HepG2 (cell line): ENCODE measurements around the gene HOXA5. TPM values are rescaled to one million over a fixed set of nuclear protein-coding genes. Genes with fewer than 3 reads are reported as not detected.

Experiments
- ATAC-seq: fragments of 200-7000 bp; cut with Tn5 transposase; 3 replicates; pipeline ENCODE4 v1.9.1; 2020; ENCODE audit warnings: mild to moderate bottlenecking, moderate library complexity
- BruUV-seq: library from RNA; stranded (reverse); fragments of 400-500 nt; replicated peaks from 2 replicates; lab custom pipeline; 2021; lab: Mats Ljungman, UMichigan
- CTCF ChIA-PET: fragments of 300-600 bp; formaldehyde crosslinking; extraction: SDS; loops from one replicate; lab custom pipeline; 2021; ENCODE audit warnings: low total read pairs, inconsistent platforms, low intra/inter-chr PET ratio; lab: Yijun Ruan, JAX
- POLR2A ChIA-PET: fragments of 350-600 bp; sonication (Branson Sonifier 250); formaldehyde crosslinking; loops from one replicate; lab custom pipeline; 2020; ENCODE audit warnings: antibody characterized with exemption, inconsistent platforms; lab: Yijun Ruan, JAX
- DNase-seq: peaks from one replicate; pipeline ENCODE4 v3.0.0-alpha.2; 2015; ENCODE audit warnings: low spot score
- FAIRE-seq: peaks from 3 replicates; lab custom pipeline; 2011; peaks lifted over from hg19 to GRCh38; lab: Jason Lieb, UNC
- H2AFZ ChIP-seq: one replicate; pipeline ENCODE4 v1.6.1; 2011; ENCODE audit warnings: low read length, inconsistent platforms
- H3K27ac ChIP-seq: fragments of 300-600 bp; 3 replicates; pipeline ENCODE4 v1.8.0; 2011; ENCODE audit warnings: mixed run types, mild to moderate bottlenecking, mixed read lengths, low read length, inconsistent platforms; ENCODE audit not compliant: insufficient read depth; ENCODE audit errors: extremely low read length
- H3K27me3 ChIP-seq, 2 experiments: fragments of 200-600 bp in 1 of 2; 2 replicates in 1 of 2; 3 replicates in 1 of 2; pipeline versions ENCODE4 v1.6.0 to v1.8.0; 2011; ENCODE audit warnings: low read length in 2 of 2, mild to moderate bottlenecking in 2 of 2, moderate library complexity in 2 of 2, inconsistent platforms in 1 of 2; ENCODE audit not compliant: insufficient read depth in 2 of 2, control insufficient read depth in 1 of 2
- H3K36me3 ChIP-seq, 2 experiments: fragments of 200-600 bp in 1 of 2; replicated peaks in 1 of 2; 2 replicates in 1 of 2; 3 replicates in 1 of 2; pipeline versions ENCODE4 v1.5.1 to v1.8.0; 2011; ENCODE audit warnings: low read length in 2 of 2, inconsistent platforms in 1 of 2; ENCODE audit not compliant: insufficient read depth in 2 of 2, control insufficient read depth in 1 of 2
- H3K4me1 ChIP-seq: 2 replicates; pipeline ENCODE4 v1.5.1; 2012; ENCODE audit warnings: low read length, inconsistent platforms; ENCODE audit not compliant: insufficient read depth
- H3K4me2 ChIP-seq: 2 replicates; pipeline ENCODE4 v1.6.0; 2011; ENCODE audit warnings: low read depth, low read length, inconsistent platforms
- H3K4me3 ChIP-seq, 3 experiments: fragments of 200-600 bp in 1 of 3; sonication (generic), shearing (Covaris generic) in 1 of 3; replicated peaks in 1 of 3; 2 replicates each; pipeline ENCODE4 v1.5.1; 2011 to 2016; ENCODE audit warnings: low read length in 3 of 3, inconsistent platforms in 2 of 3, low read depth in 2 of 3, mild to moderate bottlenecking in 2 of 3, control low read depth in 1 of 3, mixed read lengths in 1 of 3; ENCODE audit not compliant: insufficient read depth in 1 of 3
- H3K79me2 ChIP-seq: one replicate; pipeline ENCODE4 v1.6.1; 2011; ENCODE audit warnings: low read length, inconsistent platforms; ENCODE audit not compliant: insufficient read depth
- H3K9ac ChIP-seq: 2 replicates; pipeline ENCODE4 v1.6.0; 2011; ENCODE audit warnings: mild to moderate bottlenecking, low read depth, low read length, inconsistent platforms; ENCODE audit not compliant: insufficient read depth
- H3K9me3 ChIP-seq: 2 replicates; pipeline ENCODE4 v1.5.1; 2012; ENCODE audit warnings: mild to moderate bottlenecking, low read length
- H4K20me1 ChIP-seq: 2 replicates; pipeline ENCODE4 v1.6.0; 2011; ENCODE audit warnings: inconsistent platforms, mild to moderate bottlenecking, low read length, moderate library complexity; ENCODE audit not compliant: insufficient read depth
- FIP1L1 ChIP-seq: fragments of 200-400 bp; formaldehyde crosslinking; IDR thresholded peaks from 2 replicates; pipeline ENCODE4 v1.6.1; 2018; ENCODE audit warnings: low read depth, mild to moderate bottlenecking, low read length, moderate library complexity, borderline replicate concordance; ENCODE audit not compliant: insufficient read depth
- SRSF1 ChIP-seq: fragments of 200-400 bp; formaldehyde crosslinking; optimal IDR thresholded peaks from 2 replicates; pipeline ENCODE3; 2017; ENCODE audit warnings: mild to moderate bottlenecking, low read depth, low read length, moderate library complexity
- ZBTB7B ChIP-seq: sonication (generic); formaldehyde crosslinking; IDR thresholded peaks from 2 replicates; pipeline ENCODE4 v1.4.0; 2020; ENCODE audit warnings: missing genetic modification reagents
- ZNF747 ChIP-seq: sonication (generic); formaldehyde crosslinking; IDR thresholded peaks from 2 replicates; pipeline ENCODE4 v1.8.1; 2023; ENCODE audit warnings: missing genetic modification reagents, mild to moderate bottlenecking, borderline replicate concordance
- WGBS: methylation state at CpG from one replicate; pipeline ENCODE4 v1.1.6; 2017; ENCODE audit warnings: low lambda C conversion rate; 5-methylcytosine and 5-hydroxymethylcytosine counted together
- in situ Hi-C: cut with HindIII; loops from 2 replicates; pipeline ENCODE4 v1.10.0; 2017; ENCODE audit warnings: low pct_unique_long_range_greater_than_20kb; ENCODE audit not compliant: extremely low pct_ligation_motif_present
- intact Hi-C: fragments of 100-400 bp; cut with micrococcal nuclease; formaldehyde crosslinking; loops from one replicate; pipeline ENCODE4 v1.10.0; 2022; ENCODE audit not compliant: unreplicated experiment
- polyA plus RNA-seq, 8 experiments: library from polyadenylated mRNA; depleted of rRNA in 3 of 8; stranded (reverse) in 7 of 8; unstranded in 1 of 8; fragments of >200 nt; fragmentation: Illumina TruSeq in 4 of 8; extraction: Trizol in 4 of 8; gene quantifications; 2 replicates each; pipeline versions ENCODE4 v1.2.1 to v1.2.3, GENCODE V29; 2011 to 2016; ENCODE audit warnings: low read depth in 4 of 8, missing spikeins in 1 of 8, mixed read lengths in 1 of 8; ENCODE audit not compliant: insufficient read depth in 1 of 8
- total RNA-seq, 5 experiments: library from RNA; depleted of rRNA; stranded (reverse); fragments of >200 nt; fragmentation: Illumina TruSeq; extraction: Trizol; gene quantifications; 2 replicates each; pipeline ENCODE4 v1.2.3, GENCODE V29; 2016; ENCODE audit warnings: low read depth in 1 of 5
- TF ChIP-seq, protein P1 (sequence below): sonication (generic); formaldehyde crosslinking; IDR thresholded peaks from 2 replicates; pipeline ENCODE4 v1.4.0; 2020; ENCODE audit warnings: mild to moderate bottlenecking, missing genetic modification reagents
- TF ChIP-seq, protein P2 (sequence below): sonication (generic); formaldehyde crosslinking; IDR thresholded peaks from 2 replicates; pipeline ENCODE4 v1.5.0; 2020; ENCODE audit warnings: missing genetic modification reagents
- TF ChIP-seq, protein P3 (sequence below): IDR thresholded peaks from 2 replicates; pipeline ENCODE4 v1.6.1; 2016; ENCODE audit warnings: mild to moderate bottlenecking
- TF ChIP-seq, protein P4 (sequence below), 2 experiments: sonication (generic) in 1 of 2; formaldehyde crosslinking in 1 of 2; IDR thresholded peaks; 2 replicates each; pipeline versions ENCODE4 v1.4.0 to v1.6.1; 2016 to 2020; ENCODE audit warnings: borderline replicate concordance in 1 of 2, low read depth in 1 of 2, mild to moderate bottlenecking in 1 of 2, missing genetic modification reagents in 1 of 2
- TF ChIP-seq, protein P5 (sequence below): fragments of 450-650 bp; IDR thresholded peaks from 2 replicates; pipeline ENCODE4 v1.6.1; 2016
- TF ChIP-seq, protein P6 (sequence below): sonication (generic); formaldehyde crosslinking; IDR thresholded peaks from 2 replicates; pipeline ENCODE4 v1.4.0; 2020; ENCODE audit warnings: mild to moderate bottlenecking, missing genetic modification reagents

Gene HOXA5
- total and polyA plus RNA-seq, 2 of the 13 experiments (the other 11 are each of a cell fraction or from before 2014, with no cell fraction given): 3.2 to 3.6 TPM

DNA sequence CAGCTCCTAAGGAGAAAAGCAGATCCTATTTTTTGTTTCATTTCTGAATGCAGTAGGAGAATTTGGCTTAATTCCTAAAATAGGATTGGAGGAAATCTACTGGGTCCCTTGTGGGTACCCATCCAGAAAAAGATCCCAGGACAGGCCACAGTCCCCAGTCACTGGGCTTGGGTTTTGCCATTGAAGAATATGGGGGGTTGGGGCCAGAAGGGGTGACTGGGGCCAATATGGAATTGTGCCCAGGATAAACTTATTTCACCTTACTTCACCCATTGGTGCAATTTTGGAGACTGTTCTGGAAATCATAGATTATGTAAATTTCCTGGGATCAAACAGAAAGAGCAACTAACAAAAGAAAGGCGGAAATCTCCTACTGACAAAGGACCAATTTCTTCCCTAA lies 5.0 kb downstream of the HOXA5 start (continued):
- TF ChIP-seq FIP1L1: no peak
- TF ChIP-seq, protein P1, sequence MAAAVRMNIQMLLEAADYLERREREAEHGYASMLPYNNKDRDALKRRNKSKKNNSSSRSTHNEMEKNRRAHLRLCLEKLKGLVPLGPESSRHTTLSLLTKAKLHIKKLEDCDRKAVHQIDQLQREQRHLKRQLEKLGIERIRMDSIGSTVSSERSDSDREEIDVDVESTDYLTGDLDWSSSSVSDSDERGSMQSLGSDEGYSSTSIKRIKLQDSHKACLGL (CRISPR knock-in tag): no peak
- TF ChIP-seq, protein P2, sequence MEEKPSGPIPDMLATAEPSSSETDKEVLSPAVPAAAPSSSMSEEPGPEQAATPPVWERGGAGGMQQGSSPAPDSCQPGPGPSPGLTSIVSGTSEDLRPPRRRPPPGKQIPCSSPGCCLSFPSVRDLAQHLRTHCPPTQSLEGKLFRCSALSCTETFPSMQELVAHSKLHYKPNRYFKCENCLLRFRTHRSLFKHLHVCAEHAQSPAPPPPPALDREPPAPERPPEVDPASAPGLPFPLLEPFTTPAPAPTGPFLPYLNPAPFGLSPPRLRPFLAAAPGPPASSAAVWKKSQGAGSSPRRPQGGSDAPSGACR: no peak
- TF ChIP-seq ZNF747: no peak

DNA sequence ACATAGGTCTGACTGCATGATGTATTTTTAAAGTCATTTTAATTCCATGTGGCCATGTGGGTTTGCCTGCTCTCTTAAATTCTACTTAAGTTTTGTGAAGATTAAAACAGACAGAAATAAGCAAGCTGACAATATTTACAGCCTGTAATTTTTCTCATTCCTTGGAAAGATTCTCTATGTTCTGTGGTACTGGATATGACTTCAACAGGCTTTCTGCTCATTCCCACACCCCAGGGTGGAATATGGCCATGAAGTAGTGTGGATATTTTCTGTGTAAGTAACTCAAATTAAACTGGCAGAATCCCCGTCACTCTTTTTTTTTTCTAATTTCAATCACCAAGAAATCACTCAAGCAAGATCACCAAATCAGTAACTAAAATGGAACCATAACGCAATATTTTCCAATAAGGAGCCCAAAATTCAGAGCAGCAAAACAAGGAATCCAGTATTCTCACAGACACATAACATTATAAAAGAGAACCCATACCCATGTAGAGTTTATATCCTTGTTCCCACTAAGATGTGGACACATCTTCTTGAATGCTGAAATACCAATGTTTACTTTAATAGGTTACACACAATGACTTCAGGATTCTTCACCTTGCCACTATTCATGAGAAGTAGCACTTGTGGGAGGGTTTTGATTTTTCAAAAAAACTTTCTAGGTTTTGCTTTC lies 5.7 kb downstream of the HOXA5 start:
- BruUV-seq: no TSS peak
- Histone ChIP-seq H4K20me1 (no peaks in the 10 kb centered on the region), H3K27ac (no peak overlapping the region), H3K4me1 (peaks cover 52% of the 10 kb centered on the region), H3K27me3 (no peaks in the 10 kb centered on the region), H2AFZ (no peak overlapping the region), H3K36me3 (no peaks in the 10 kb centered on the region), H3K79me2 (no peaks in the 10 kb centered on the region), H3K4me2 (no peak overlapping the region), H3K9ac (no peak overlapping the region), H3K4me3 (no peak overlapping the region), H3K9me3 (no peaks in the 10 kb centered on the region)
- ChIA-PET CTCF (no interaction called here), POLR2A (interaction anchor here (0.7 kb wide), 1 partner anchor 723 kb away, joined by 3 read pairs; no protein-coding TSS in a partner anchor)
- DNase-seq (no peak), ATAC-seq (no peak), FAIRE-seq (no peak)
- in situ Hi-C loops: no loop called here
- 90% methylated on average over 2 of the region's 2 CpGs for WGBS
- intact Hi-C loops: no loop called here
- TF ChIP-seq, protein P3, sequence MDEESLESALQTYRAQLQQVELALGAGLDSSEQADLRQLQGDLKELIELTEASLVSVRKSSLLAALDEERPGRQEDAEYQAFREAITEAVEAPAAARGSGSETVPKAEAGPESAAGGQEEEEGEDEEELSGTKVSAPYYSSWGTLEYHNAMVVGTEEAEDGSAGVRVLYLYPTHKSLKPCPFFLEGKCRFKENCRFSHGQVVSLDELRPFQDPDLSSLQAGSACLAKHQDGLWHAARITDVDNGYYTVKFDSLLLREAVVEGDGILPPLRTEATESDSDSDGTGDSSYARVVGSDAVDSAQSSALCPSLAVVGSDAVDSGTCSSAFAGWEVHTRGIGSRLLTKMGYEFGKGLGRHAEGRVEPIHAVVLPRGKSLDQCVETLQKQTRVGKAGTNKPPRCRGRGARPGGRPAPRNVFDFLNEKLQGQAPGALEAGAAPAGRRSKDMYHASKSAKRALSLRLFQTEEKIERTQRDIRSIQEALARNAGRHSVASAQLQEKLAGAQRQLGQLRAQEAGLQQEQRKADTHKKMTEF (CRISPR knock-in tag): no peak
- TF ChIP-seq, protein P4, sequence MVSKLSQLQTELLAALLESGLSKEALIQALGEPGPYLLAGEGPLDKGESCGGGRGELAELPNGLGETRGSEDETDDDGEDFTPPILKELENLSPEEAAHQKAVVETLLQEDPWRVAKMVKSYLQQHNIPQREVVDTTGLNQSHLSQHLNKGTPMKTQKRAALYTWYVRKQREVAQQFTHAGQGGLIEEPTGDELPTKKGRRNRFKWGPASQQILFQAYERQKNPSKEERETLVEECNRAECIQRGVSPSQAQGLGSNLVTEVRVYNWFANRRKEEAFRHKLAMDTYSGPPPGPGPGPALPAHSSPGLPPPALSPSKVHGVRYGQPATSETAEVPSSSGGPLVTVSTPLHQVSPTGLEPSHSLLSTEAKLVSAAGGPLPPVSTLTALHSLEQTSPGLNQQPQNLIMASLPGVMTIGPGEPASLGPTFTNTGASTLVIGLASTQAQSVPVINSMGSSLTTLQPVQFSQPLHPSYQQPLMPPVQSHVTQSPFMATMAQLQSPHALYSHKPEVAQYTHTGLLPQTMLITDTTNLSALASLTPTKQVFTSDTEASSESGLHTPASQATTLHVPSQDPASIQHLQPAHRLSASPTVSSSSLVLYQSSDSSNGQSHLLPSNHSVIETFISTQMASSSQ (IDR thresholded peaks at IDR 0.05; ENCODE audit: low read depth): no peak
- TF ChIP-seq, protein P4 (CRISPR knock-in tag; IDR thresholded peaks at IDR 0.05; ENCODE audit: borderline replicate concordance): no peak
- TF ChIP-seq SRSF1: no peak
- TF ChIP-seq ZBTB7B: no peak
- TF ChIP-seq, protein P5, sequence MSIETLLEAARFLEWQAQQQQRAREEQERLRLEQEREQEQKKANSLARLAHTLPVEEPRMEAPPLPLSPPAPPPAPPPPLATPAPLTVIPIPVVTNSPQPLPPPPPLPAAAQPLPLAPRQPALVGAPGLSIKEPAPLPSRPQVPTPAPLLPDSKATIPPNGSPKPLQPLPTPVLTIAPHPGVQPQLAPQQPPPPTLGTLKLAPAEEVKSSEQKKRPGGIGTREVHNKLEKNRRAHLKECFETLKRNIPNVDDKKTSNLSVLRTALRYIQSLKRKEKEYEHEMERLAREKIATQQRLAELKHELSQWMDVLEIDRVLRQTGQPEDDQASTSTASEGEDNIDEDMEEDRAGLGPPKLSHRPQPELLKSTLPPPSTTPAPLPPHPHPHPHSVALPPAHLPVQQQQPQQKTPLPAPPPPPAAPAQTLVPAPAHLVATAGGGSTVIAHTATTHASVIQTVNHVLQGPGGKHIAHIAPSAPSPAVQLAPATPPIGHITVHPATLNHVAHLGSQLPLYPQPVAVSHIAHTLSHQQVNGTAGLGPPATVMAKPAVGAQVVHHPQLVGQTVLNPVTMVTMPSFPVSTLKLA: no peak
- TF ChIP-seq, protein P6, sequence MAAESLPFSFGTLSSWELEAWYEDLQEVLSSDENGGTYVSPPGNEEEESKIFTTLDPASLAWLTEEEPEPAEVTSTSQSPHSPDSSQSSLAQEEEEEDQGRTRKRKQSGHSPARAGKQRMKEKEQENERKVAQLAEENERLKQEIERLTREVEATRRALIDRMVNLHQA (CRISPR knock-in tag): no peak
